Measurements from ENCODE around the gene XYLT1. TPM values are rescaled to one million over a fixed set of nuclear protein-coding genes. Genes with fewer than 3 reads are reported as not detected.

Gene XYLT1
- total and polyA plus RNA-seq, 2 of the 4 experiments (the other 2 are of a cell fraction), result 9.0 to 12.7 TPM

DNA sequence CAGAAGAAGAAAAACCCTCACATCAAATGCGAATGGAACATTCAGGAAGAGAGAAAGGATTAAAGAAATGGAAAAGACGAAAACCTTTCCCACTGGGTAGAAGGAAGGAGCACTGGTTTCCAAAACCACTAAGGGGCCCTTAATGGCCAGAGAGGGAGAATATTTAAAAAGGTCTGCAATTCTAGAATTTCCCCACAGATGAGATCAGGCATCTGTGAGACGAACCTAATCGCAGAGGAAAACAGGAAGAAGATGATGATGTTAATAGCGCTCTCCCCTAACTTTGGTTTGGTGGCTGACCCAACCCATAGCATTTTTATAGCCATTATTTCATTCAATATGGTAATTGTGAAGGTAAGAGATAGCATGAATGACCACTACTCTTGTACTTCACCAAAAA is 32.8 kb downstream of the XYLT1 start:
- TF ChIP-seq RFX5 (IDR thresholded peaks at IDR 0.05; ENCODE audit: low read depth, low read length) (no peak), CEBPB (IDR thresholded peaks at IDR 0.05; ENCODE audit: low read depth, low read length) (no peak), BHLHE40 (IDR thresholded peaks at IDR 0.05; ENCODE audit: low read depth, low read length) (no peak), NFE2L2 (IDR thresholded peaks at IDR 0.05; ENCODE audit: low read depth, low read length) (no peak), MAZ (IDR thresholded peaks at IDR 0.05; ENCODE audit: borderline replicate concordance, low read depth, low read length) (no peak), POLR2A (IDR thresholded peaks at IDR 0.05; ENCODE audit: low read depth, low read length) (no peak), MXI1 (IDR thresholded peaks at IDR 0.05; ENCODE audit: borderline replicate concordance, low read depth, low read length) (no peak), FOS (IDR thresholded peaks at IDR 0.05; ENCODE audit: low read depth, low read length) (no peak), RAD21 (IDR thresholded peaks at IDR 0.05; ENCODE audit: low read length) (no peak), RCOR1 (IDR thresholded peaks at IDR 0.05; ENCODE audit: insufficient replicate concordance, low read length) (no peak), CHD1 (IDR thresholded peaks at IDR 0.05; ENCODE audit: low read depth, low read length) (no peak)
- TF ChIP-seq, protein P1, sequence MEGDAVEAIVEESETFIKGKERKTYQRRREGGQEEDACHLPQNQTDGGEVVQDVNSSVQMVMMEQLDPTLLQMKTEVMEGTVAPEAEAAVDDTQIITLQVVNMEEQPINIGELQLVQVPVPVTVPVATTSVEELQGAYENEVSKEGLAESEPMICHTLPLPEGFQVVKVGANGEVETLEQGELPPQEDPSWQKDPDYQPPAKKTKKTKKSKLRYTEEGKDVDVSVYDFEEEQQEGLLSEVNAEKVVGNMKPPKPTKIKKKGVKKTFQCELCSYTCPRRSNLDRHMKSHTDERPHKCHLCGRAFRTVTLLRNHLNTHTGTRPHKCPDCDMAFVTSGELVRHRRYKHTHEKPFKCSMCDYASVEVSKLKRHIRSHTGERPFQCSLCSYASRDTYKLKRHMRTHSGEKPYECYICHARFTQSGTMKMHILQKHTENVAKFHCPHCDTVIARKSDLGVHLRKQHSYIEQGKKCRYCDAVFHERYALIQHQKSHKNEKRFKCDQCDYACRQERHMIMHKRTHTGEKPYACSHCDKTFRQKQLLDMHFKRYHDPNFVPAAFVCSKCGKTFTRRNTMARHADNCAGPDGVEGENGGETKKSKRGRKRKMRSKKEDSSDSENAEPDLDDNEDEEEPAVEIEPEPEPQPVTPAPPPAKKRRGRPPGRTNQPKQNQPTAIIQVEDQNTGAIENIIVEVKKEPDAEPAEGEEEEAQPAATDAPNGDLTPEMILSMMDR (conservative IDR thresholded peaks at IDR 0.05; ENCODE audit: low read depth, low read length), result no peak
- TF ChIP-seq, protein P2, sequence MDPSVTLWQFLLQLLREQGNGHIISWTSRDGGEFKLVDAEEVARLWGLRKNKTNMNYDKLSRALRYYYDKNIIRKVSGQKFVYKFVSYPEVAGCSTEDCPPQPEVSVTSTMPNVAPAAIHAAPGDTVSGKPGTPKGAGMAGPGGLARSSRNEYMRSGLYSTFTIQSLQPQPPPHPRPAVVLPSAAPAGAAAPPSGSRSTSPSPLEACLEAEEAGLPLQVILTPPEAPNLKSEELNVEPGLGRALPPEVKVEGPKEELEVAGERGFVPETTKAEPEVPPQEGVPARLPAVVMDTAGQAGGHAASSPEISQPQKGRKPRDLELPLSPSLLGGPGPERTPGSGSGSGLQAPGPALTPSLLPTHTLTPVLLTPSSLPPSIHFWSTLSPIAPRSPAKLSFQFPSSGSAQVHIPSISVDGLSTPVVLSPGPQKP (IDR thresholded peaks at IDR 0.05; ENCODE audit: borderline replicate concordance, low read depth, low read length), result no peak
- TF ChIP-seq, protein P3, sequence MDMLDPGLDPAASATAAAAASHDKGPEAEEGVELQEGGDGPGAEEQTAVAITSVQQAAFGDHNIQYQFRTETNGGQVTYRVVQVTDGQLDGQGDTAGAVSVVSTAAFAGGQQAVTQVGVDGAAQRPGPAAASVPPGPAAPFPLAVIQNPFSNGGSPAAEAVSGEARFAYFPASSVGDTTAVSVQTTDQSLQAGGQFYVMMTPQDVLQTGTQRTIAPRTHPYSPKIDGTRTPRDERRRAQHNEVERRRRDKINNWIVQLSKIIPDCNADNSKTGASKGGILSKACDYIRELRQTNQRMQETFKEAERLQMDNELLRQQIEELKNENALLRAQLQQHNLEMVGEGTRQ (IDR thresholded peaks at IDR 0.05; ENCODE audit: low read depth, low read length), result no peak
- ChIA-PET POLR2A (ENCODE audit: unreplicated experiment) (no interaction called here), CTCF (no interaction called here)
- no peaks in the 10 kb centered on the region; the same call in 1 of the 2 replicates for H3K9me1 ChIP-seq (ENCODE audit: insufficient read depth, low read length)
- H4K5ac ChIP-seq (ENCODE audit: low read depth, low read length), result no peak overlapping the region
- H4K91ac ChIP-seq (ENCODE audit: insufficient read depth, low read depth, low read length), result no peak overlapping the region
- H3K9ac ChIP-seq (ENCODE audit: low read depth, low read length), result no peak overlapping the region
- BruUV-seq (replicated peaks), result no TSS peak
- no peak overlapping the region for H3K4me2 ChIP-seq (ENCODE audit: low read depth, low read length)
- H2BK20ac ChIP-seq (ENCODE audit: low read depth, low read length), result no peak overlapping the region
- no peak overlapping the region for H3K18ac ChIP-seq (ENCODE audit: low read depth, low read length)
- H4K8ac ChIP-seq (ENCODE audit: low read depth in 2 of 2, low read length in 2 of 2), result no peak overlapping the region
- ATAC-seq (ENCODE audit: low read depth), result no peak
- peaks cover under 1% of the 10 kb centered on the region; the same call in 1 of the 2 replicates for H4K20me1 ChIP-seq (ENCODE audit: insufficient read depth, low read length)
- DNase-seq, result no peak
- H2BK120ac ChIP-seq (ENCODE audit: low read depth, low read length), result no peak overlapping the region
- no peaks in the 10 kb centered on the region for H3K9me3 ChIP-seq (ENCODE audit: control insufficient read depth, insufficient read depth, low read length)
- no peak overlapping the region for H3K56ac ChIP-seq (ENCODE audit: extremely low read depth, insufficient read depth, low read length)
- no peak overlapping the region for H3K14ac ChIP-seq (replicated peaks; ENCODE audit: low read depth, low read length)
- H3K23ac ChIP-seq (ENCODE audit: low read depth, low read length), result no peak overlapping the region
- intact Hi-C loops (cut with micrococcal nuclease) (no loop called here), in situ Hi-C loops (cut with MboI; ENCODE audit: low sequenced_read_pairs) (no loop called here), dilution Hi-C loops (cut with HindIII; ENCODE audit: low sequenced_read_pairs, unreplicated experiment) (no loop called here)
- H2BK15ac ChIP-seq (ENCODE audit: low read depth, low read length), result no peak overlapping the region
- H2AFZ ChIP-seq (replicated peaks; ENCODE audit: low read length, poor library complexity), result no peak overlapping the region
- H3K4me3 ChIP-seq (ENCODE audit: insufficient read depth, low read depth, low read length), result no peak overlapping the region
- no peaks in the 10 kb centered on the region for H3K36me3 ChIP-seq (ENCODE audit: control insufficient read depth, insufficient read depth, low read length)
- H2AK5ac ChIP-seq (ENCODE audit: low read depth, low read length), result no peak overlapping the region
- H3K4me1 ChIP-seq (ENCODE audit: control insufficient read depth, insufficient read depth, low read length), result peaks cover 3% of the 10 kb centered on the region; the same call in 1 of the 2 replicates
- no peak overlapping the region for H2AK9ac ChIP-seq (replicated peaks; ENCODE audit: low read depth, low read length, poor library complexity)
- no CpG with 5 or more reads among the region's 5 CpGs for WGBS, 2 experiments (ENCODE audit: extremely low coverage in 2 of 2, insufficient read length in 1 of 2)
- H3K4ac ChIP-seq (ENCODE audit: low read depth, low read length), result no peak overlapping the region
- H3K79me1 ChIP-seq (ENCODE audit: low read depth in 1 of 2, low read length in 2 of 2), result peaks cover 14 to 41% of the 10 kb centered on the region in 2 experiments
- no peak overlapping the region for H2BK5ac ChIP-seq (ENCODE audit: low read depth, low read length, poor library complexity, severe bottlenecking)
- no peak overlapping the region for H3K27ac ChIP-seq (ENCODE audit: insufficient read depth, low read length)
- H3K27me3 ChIP-seq (ENCODE audit: control insufficient read depth, insufficient read depth, low read length), result no peaks in the 10 kb centered on the region
